OCI-LY3 (cell line): ENCODE data around the gene C11orf16.

Source experiments
- H2AFZ ChIP-seq: fragments of 200-600, 300-600 bp; shearing (Covaris generic); 2 replicates; pipeline ENCODE4 v1.6.0; 2014; ENCODE audit warnings: antibody characterized with exemption, low read depth, low read length
- H3K27ac ChIP-seq: fragments of 200-600, 300-600 bp; sonication (generic); 2 replicates; pipeline ENCODE4 v1.5.1; 2014; ENCODE audit warnings: mild to moderate bottlenecking, low read length, moderate library complexity, mixed read lengths
- H3K27me3 ChIP-seq: fragments of 200-600, 300-600 bp; sonication (generic); 2 replicates; pipeline ENCODE4 v1.6.1; 2014; ENCODE audit warnings: low read depth, low read length, mixed read lengths
- H3K36me3 ChIP-seq: fragments of 200-600, 300-600 bp; sonication (generic); replicated peaks from 2 replicates; pipeline ENCODE3; 2014; ENCODE audit warnings: low read depth, low read length, mixed read lengths
- H3K4me1 ChIP-seq: fragments of 300-600, 200-600 bp; sonication (generic); 2 replicates; pipeline ENCODE4 v1.6.1; 2014; ENCODE audit warnings: low read length, mixed read lengths
- H3K4me2 ChIP-seq: fragments of 200-600, 300-600 bp; sonication (generic); 2 replicates; pipeline ENCODE4 v1.6.1; 2014; ENCODE audit warnings: low read length, mixed read lengths
- H3K4me3 ChIP-seq: fragments of 300-600, 200-600 bp; sonication (generic); 2 replicates; pipeline ENCODE4 v1.5.1; 2014; ENCODE audit warnings: antibody characterized with exemption, mild to moderate bottlenecking, low read length, moderate library complexity
- H3K79me2 ChIP-seq: fragments of 300-600, 200-600 bp; shearing (Covaris generic); 2 replicates; pipeline ENCODE4 v1.6.1; 2014; ENCODE audit warnings: mild to moderate bottlenecking, low read length, mixed read lengths
- H3K9ac ChIP-seq: fragments of 300-600, 200-600 bp; shearing (Covaris generic); 2 replicates; pipeline ENCODE4 v1.6.0; 2014; ENCODE audit warnings: mild to moderate bottlenecking, low read length, moderate library complexity
- H3K9me3 ChIP-seq: fragments of 200-600, 300-600 bp; shearing (Covaris generic); 2 replicates; pipeline ENCODE4 v1.6.1; 2014; ENCODE audit warnings: low read length, mixed read lengths; ENCODE audit not compliant: insufficient read depth
- H4K20me1 ChIP-seq: fragments of 200-600, 300-600 bp; sonication (generic); 2 replicates; pipeline ENCODE4 v1.6.1; 2016; ENCODE audit warnings: low read length, mixed read lengths; ENCODE audit not compliant: insufficient read depth
- EZH2phosphoT487 ChIP-seq: fragments of 200-600 bp; shearing (Covaris generic); IDR thresholded peaks from 2 replicates; pipeline ENCODE4 v1.6.1; 2018; ENCODE audit warnings: antibody characterized with exemption, mixed run types, low read depth
- TF ChIP-seq, protein P1 (sequence below): fragments of 200-600, 300-600 bp; sonication (generic); IDR thresholded peaks from 2 replicates; pipeline ENCODE4 v1.5.1; 2014; ENCODE audit warnings: antibody characterized with exemption, low read length, low read depth

Gene C11orf16

DNA sequence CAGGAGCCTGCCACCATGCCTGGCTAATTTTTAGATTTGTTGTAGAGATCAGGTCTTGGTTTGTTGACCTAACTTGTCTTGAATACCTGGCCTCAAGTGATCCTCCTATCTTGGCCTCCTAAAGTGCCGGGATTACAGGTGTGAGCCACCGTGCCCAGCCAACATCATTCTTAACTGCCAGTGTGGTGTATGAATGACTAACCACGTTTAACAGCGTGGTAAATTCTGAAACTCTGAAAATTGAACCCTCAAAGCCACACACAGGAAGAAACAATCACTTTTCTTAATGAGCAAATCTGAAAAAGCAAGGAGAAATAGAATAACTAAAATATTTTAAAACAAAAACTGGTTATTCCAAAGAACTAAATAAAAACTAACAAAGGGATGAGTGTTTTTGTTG, 24.1 kb upstream of the C11orf16 start:
- Histone ChIP-seq H3K4me1 (peaks cover 9% of the 10 kb centered on the region), H3K27ac (no peak overlapping the region), H3K9ac (no peak overlapping the region), H3K4me2 (no peak overlapping the region), H3K36me3 (peaks cover 7% of the 10 kb centered on the region), H4K20me1 (no peaks in the 10 kb centered on the region), H2AFZ (no peak overlapping the region), H3K79me2 (peaks cover 18% of the 10 kb centered on the region), H3K4me3 (no peak overlapping the region), H3K27me3 (no peaks in the 10 kb centered on the region), H3K9me3 (no peaks in the 10 kb centered on the region)
- TF ChIP-seq EZH2phosphoT487, result no peak
- TF ChIP-seq, protein P1, sequence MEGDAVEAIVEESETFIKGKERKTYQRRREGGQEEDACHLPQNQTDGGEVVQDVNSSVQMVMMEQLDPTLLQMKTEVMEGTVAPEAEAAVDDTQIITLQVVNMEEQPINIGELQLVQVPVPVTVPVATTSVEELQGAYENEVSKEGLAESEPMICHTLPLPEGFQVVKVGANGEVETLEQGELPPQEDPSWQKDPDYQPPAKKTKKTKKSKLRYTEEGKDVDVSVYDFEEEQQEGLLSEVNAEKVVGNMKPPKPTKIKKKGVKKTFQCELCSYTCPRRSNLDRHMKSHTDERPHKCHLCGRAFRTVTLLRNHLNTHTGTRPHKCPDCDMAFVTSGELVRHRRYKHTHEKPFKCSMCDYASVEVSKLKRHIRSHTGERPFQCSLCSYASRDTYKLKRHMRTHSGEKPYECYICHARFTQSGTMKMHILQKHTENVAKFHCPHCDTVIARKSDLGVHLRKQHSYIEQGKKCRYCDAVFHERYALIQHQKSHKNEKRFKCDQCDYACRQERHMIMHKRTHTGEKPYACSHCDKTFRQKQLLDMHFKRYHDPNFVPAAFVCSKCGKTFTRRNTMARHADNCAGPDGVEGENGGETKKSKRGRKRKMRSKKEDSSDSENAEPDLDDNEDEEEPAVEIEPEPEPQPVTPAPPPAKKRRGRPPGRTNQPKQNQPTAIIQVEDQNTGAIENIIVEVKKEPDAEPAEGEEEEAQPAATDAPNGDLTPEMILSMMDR, result no peak

- H3K79me2 ChIP-seq, result no peaks in the 10 kb centered on the region
- TF ChIP-seq, protein P1, result no peak
- TF ChIP-seq EZH2phosphoT487, result no peak
- H3K36me3 ChIP-seq, result peaks cover 27% of the 10 kb centered on the region
- no peaks in the 10 kb centered on the region for H4K20me1 ChIP-seq
- no peaks in the 10 kb centered on the region for H3K9me3 ChIP-seq
- no peak overlapping the region for H3K4me3 ChIP-seq
- H2AFZ ChIP-seq, result no peak overlapping the region
- H3K4me2 ChIP-seq, result no peak overlapping the region
- no peak overlapping the region for H3K9ac ChIP-seq
- no peaks in the 10 kb centered on the region for H3K4me1 ChIP-seq
- no peak overlapping the region for H3K27ac ChIP-seq
- H3K27me3 ChIP-seq, result no peaks in the 10 kb centered on the region
Measured at GRCh38 chr11:8948886-8949285, 16.1 kb upstream of the C11orf16 start.

DNA sequence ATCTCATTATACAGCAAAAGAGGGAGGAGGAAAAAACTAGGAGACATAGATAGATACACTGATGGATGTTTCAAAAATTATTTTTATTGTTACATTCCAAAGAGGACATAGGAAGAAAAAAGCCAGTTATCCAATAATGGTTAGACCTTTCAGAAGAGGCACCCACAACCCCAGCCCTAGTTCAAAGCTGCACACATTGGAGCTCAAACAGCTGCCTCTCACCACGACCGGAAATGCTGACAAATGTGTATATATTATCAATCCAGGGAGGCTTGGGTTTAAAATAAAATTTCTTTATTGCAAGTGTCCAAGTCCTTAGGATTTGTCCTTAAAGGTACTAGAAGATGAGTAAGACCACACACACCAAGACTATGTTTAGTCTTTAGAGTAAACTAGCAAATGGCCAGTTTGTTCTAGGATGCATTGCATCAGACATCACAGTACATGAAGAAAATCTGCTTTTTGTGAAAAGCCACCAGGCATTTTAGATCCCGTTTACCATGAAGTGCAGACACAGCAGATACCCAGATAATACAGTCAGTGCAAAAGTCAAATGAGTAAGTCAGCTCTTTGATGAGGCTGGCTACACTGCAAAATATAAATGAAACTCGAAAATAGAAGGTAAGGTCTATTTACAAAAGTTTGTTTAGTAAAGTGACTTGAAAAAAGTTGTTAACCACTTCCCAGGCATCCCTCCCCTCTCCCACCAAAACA, 14.6 kb upstream of the C11orf16 start:
- Histone ChIP-seq H3K27me3 (no peaks in the 10 kb centered on the region), H3K4me1 (no peaks in the 10 kb centered on the region), H3K9me3 (no peaks in the 10 kb centered on the region), H3K4me2 (no peak overlapping the region), H3K36me3 (peaks cover 23% of the 10 kb centered on the region), H3K9ac (no peak overlapping the region), H3K4me3 (no peak overlapping the region), H3K27ac (no peak overlapping the region), H3K79me2 (no peaks in the 10 kb centered on the region), H4K20me1 (no peaks in the 10 kb centered on the region), H2AFZ (no peak overlapping the region)
- TF ChIP-seq EZH2phosphoT487, result no peak
- TF ChIP-seq, protein P1, result no peak

GRCh38 chr11:8942518-8943066, 9.8 kb upstream of the C11orf16 start, which contains the start of gene ASCL3:
Gene ASCL3, minus strand, starts transcription at chr11:8943016. Its CDS starts 4,855 bp downstream, at chr11:8938161.
- no peak within 1 kb of the TSS for H3K4me3 ChIP-seq

More at GRCh38 chr11:8942518-8943066, 9.8 kb upstream of the C11orf16 start, which contains the start of gene ASCL3:
- Histone ChIP-seq H3K27ac (no peak within 1 kb of the TSS), H3K4me2 (no peak within 1 kb of the TSS), H2AFZ (peak within 1 kb of the TSS; percentile 65; the same call in 1 of the 2 replicates), H3K9me3 (no peaks in the 10 kb centered on the region), H3K36me3 (peaks cover 4% of the 10 kb centered on the region), H3K4me1 (no peaks in the 10 kb centered on the region), H3K9ac (no peak within 1 kb of the TSS), H3K79me2 (no peaks in the 10 kb centered on the region), H3K27me3 (no peaks in the 10 kb centered on the region), H4K20me1 (no peaks in the 10 kb centered on the region)
- no peak for TF ChIP-seq EZH2phosphoT487
- TF ChIP-seq, protein P1, result no peak
